Measurements from ENCODE around the gene NTM.

- no peak for TF ChIP-seq REST (IDR thresholded peaks at IDR 0.05; ENCODE audit: borderline replicate concordance)
- no peak for TF ChIP-seq CTCF (IDR thresholded peaks at IDR 0.05; ENCODE audit: poor library complexity, severe bottlenecking)
Observed at GRCh38 chr11:132186699-132187098, 816.3 kb downstream of the NTM start.

All from neural cell (in vitro differentiated cells).